Common myeloid progenitor, CD34-positive (primary cell): ENCODE results near the gene CCNK.

Experiments used
- CTCF ChIA-PET: fragments of 350-600 bp; sonication (Branson Sonifier 250); formaldehyde crosslinking; loops from one replicate; lab custom pipeline; 2021; ENCODE audit warnings: antibody characterized with exemption; lab: Charles Lee
- POLR2A ChIA-PET: fragments of 350-600 bp; sonication (Branson Sonifier 250); formaldehyde crosslinking; loops from one replicate; lab custom pipeline; 2021; ENCODE audit warnings: antibody characterized with exemption; lab: Charles Lee
- DNase-seq, 3 donors: peaks; one replicate each; pipeline versions ENCODE4 v3.0.0 to v3.0.0-alpha.2; 2013
- H3K27ac ChIP-seq, 2 experiments: 1 replicate in 1 of 2; 2 replicates in 1 of 2; pipeline ENCODE4 v1.7.0; 2013; ENCODE audit warnings: inconsistent platforms in 2 of 2, low read length in 2 of 2, mild to moderate bottlenecking in 2 of 2, low read depth in 1 of 2, moderate library complexity in 1 of 2; ENCODE audit not compliant: severe bottlenecking in 2 of 2, insufficient read depth in 1 of 2, poor library complexity in 1 of 2
- H3K27me3 ChIP-seq, 5 experiments: replicated peaks in 2 of 5; 1 replicate in 3 of 5; 2 replicates in 2 of 5; pipeline versions ENCODE4 v1.6.1 to v1.7.0; 2013; ENCODE audit warnings: low read length in 4 of 5, mild to moderate bottlenecking in 2 of 5, moderate library complexity in 2 of 5, inconsistent platforms in 1 of 5; ENCODE audit not compliant: insufficient read depth in 5 of 5, control insufficient read depth in 4 of 5
- H3K36me3 ChIP-seq, 4 experiments: 1 replicate in 2 of 4; 2 replicates in 2 of 4; pipeline versions ENCODE4 v1.6.1 to v1.7.0; 2013; ENCODE audit warnings: low read length in 3 of 4, control low read depth in 1 of 4, mild to moderate bottlenecking in 1 of 4; ENCODE audit not compliant: control insufficient read depth in 4 of 4, insufficient read depth in 4 of 4
- H3K4me1 ChIP-seq, 4 experiments: 1 replicate in 3 of 4; 2 replicates in 1 of 4; pipeline versions ENCODE4 v1.6.1 to v1.7.1; 2013; ENCODE audit warnings: low read length in 3 of 4, mild to moderate bottlenecking in 3 of 4, control low read depth in 1 of 4, inconsistent platforms in 1 of 4, moderate library complexity in 1 of 4; ENCODE audit not compliant: control insufficient read depth in 4 of 4, insufficient read depth in 4 of 4; ENCODE audit errors: control extremely low read depth in 1 of 4
- H3K4me3 ChIP-seq, 7 experiments: 1 replicate in 4 of 7; 2 replicates in 3 of 7; pipeline versions ENCODE4 v1.5.1 to v1.7.0; 2013; ENCODE audit warnings: mild to moderate bottlenecking in 7 of 7, low read length in 6 of 7, moderate library complexity in 6 of 7, inconsistent platforms in 2 of 7, low read depth in 2 of 7, control low read depth in 1 of 7; ENCODE audit not compliant: insufficient read depth in 4 of 7, control insufficient read depth in 1 of 7; ENCODE audit errors: extremely low read depth in 1 of 7
- H3K9me3 ChIP-seq, 5 experiments: 1 replicate in 4 of 5; 2 replicates in 1 of 5; pipeline versions ENCODE4 v1.6.1 to v1.7.1; 2013; ENCODE audit warnings: low read length in 4 of 5, mild to moderate bottlenecking in 2 of 5, inconsistent platforms in 1 of 5, low read depth in 1 of 5, moderate library complexity in 1 of 5; ENCODE audit not compliant: control insufficient read depth in 4 of 5, insufficient read depth in 2 of 5; ENCODE audit errors: control extremely low read depth in 1 of 5
- WGBS: methylation state at CpG from one replicate; pipeline ENCODE4 v1.1.5; 2013; ENCODE audit not compliant: insufficient coverage; 5-methylcytosine and 5-hydroxymethylcytosine counted together

CCNK gene

DNA sequence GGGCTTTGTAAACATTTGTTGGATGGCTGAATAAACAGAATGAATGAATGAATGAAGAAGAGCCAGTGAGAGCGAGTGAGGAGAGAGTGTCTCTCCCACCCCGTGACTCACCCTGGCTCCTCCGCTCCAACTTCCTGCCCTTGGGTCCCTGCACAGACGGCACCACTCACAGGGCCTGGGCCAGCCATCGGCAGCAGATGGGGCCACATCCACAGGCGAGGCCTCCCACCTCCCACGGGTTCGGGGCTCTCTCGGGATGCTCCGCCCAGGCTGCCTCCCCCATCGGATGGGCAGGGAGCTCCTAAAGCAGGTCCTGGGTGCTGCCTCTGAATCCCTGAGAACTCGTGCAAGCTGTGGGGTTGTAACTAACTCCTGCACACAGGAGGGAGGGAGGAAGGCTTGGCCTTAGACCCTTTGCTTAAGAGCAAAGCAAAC lies 41.3 kb downstream of the CCNK start:
- Histone ChIP-seq H3K4me3 (no peak overlapping the region), H3K9me3 (no peaks in the 10 kb centered on the region), H3K27me3 (no peaks in the 10 kb centered on the region), H3K36me3 (no peaks in the 10 kb centered on the region), H3K4me1 (no peaks in the 10 kb centered on the region), H3K27ac (no peak overlapping the region)
- POLR2A ChIA-PET: no interaction called here
- CTCF ChIA-PET: interaction anchor here (1.5 kb wide), 1 partner anchor 106 kb away, joined by 8 read pairs; no protein-coding TSS in a partner anchor
- DNase-seq: no peak
- 83% methylated on average over 6 of the region's 12 CpGs for WGBS

DNA sequence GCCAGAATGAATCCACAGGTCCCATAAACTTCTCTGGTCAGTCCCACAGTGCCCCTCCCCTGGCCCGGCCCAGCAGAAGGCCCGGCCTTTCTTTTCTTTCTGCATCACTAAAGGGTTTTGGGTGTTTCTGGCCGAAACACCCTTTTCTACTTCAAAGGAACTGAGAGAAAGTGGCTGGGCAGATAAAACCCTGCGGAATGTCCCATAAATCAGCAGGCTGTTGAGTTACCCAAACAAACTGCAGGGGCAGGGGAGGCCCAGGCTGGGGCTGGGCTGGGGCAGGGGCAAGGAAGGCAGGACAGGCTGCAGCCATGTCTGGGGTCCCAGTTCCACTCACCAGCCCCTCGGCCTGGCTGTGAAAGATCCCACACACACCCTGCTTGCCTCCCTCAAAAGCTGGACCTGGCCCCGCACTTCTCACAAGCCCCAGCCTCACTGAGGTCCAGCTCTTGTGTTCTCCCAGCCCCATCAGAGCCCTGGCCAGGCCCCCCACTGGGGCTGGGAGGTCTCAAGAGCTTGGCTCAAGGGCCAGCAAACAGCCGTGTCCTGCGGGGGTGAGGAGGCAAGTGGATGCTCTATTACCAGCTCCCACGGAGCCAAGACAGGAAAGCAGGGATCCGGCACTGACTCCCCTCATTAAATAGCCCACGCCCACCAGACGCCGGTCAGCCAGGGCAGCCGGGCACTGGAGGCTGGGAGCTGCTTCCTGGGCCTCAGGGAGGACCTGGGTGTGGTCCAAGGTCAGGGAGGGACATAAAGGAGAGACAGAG lies 41.9 kb downstream of the CCNK start:
- ChIA-PET CTCF (interaction anchor here (1.5 kb wide), 1 partner anchor 18 kb away, joined by 3 read pairs; no protein-coding TSS in a partner anchor), POLR2A (no interaction called here)
- no peak overlapping the region for H3K4me3 ChIP-seq
- H3K27me3 ChIP-seq: no peaks in the 10 kb centered on the region
- WGBS: 94% methylated on average over 7 of the region's 14 CpGs
- no peak overlapping the region for H3K27ac ChIP-seq
- H3K9me3 ChIP-seq: no peaks in the 10 kb centered on the region
- H3K36me3 ChIP-seq: no peaks in the 10 kb centered on the region
- DNase-seq: no peak
- no peaks in the 10 kb centered on the region for H3K4me1 ChIP-seq

GRCh38 chr14:99523704-99524055 lies 42.5 kb downstream of the CCNK start:
- DNase-seq: no peak
- Histone ChIP-seq H3K36me3 (no peaks in the 10 kb centered on the region), H3K9me3 (no peaks in the 10 kb centered on the region), H3K4me3 (no peak overlapping the region), H3K27ac (no peak overlapping the region), H3K27me3 (no peaks in the 10 kb centered on the region), H3K4me1 (no peaks in the 10 kb centered on the region)
- ChIA-PET POLR2A (no interaction called here), CTCF (interaction anchor here (1.5 kb wide), 1 partner anchor 17 kb away, joined by 3 read pairs; no protein-coding TSS in a partner anchor)
- 60% methylated on average over 1 of the region's 5 CpGs for WGBS

DNA sequence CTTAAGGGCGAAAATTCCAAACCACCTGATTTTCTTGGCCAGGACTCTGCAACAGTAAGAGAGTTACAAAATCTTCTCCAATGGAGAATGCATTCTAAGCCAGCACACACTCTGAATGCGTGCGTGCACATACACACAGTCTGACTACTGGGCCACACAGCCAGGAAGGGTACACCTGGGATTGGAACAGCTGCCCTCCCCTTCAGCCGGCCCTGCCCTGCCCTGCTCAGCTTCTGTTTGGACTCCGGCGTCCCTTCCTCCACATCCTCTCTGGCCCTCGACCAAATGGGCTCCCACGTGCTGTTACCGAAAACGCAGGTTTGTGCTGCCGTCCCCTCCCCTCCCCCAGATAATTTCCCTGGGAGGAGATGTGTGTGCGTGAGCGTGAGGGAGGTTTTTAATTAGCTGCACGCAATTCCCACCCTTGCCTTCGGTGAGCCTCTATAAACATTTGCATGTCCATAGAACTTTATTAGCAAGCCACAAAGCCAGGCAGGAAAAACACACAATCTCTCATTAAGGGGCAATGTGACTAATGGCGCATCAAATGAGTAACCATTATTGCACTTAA lies 43.0 kb downstream of the CCNK start:
- no peak overlapping the region for H3K4me3 ChIP-seq
- ChIA-PET CTCF (interaction anchor here (1.4 to 1.5 kb wide), 3 partner anchors 10 to 103 kb away, joined by 3 to 5 read pairs (median 4); no protein-coding TSS in a partner anchor), POLR2A (no interaction called here)
- H3K27ac ChIP-seq: no peak overlapping the region
- H3K4me1 ChIP-seq: no peaks in the 10 kb centered on the region
- WGBS: 97% methylated on average over 11 of the region's 16 CpGs
- no peaks in the 10 kb centered on the region for H3K27me3 ChIP-seq
- no peaks in the 10 kb centered on the region for H3K9me3 ChIP-seq
- H3K36me3 ChIP-seq: no peaks in the 10 kb centered on the region
- DNase-seq: no peak

DNA sequence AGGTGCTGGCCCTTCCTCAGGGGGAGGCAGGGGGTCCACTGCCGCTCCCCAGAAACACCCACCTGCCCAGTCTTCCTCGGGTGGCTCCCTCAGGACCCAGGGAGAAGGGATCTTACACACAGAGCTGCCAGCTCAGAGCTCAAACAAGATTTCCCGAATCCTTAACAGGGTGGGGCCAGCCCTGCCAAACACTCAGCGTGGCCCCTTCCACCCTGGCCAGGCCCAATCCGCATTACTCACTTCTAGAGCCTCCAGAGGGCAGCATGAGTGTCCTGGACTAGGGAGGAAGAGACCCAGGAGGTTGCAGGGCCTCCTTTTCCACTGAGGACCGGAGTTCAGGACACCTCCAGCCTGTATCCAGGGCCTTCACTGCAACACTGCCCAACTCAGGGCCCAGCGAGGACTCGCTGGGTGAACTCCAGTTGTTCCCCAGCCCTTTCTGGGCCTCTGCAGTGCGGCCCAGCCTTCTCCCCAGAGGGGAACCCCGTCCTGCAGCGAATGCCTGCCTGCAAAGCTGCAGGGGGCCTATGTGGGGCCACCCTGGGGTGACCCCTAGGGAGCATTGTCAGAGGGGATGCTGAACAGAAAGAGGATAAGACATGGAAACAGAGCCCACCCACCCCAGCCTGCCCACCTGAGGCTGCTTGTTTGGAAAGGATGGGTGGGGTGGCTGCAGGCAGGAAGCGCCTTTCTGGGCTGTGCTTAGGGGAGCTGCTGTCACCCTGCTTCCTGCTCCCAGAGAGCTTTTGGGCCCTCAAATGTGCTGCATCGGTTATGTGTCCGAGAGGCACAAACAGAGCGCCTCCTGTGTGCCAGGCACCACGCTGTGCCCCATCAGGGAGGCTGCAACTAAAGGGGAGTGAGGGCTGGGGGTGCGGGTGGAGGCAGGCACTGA lies 43.8 kb downstream of the CCNK start:
- POLR2A ChIA-PET: interaction anchor here (1.0 kb wide), 1 partner anchor 9 kb away, joined by 7 read pairs; no protein-coding TSS in a partner anchor
- Histone ChIP-seq H3K4me1 (no peaks in the 10 kb centered on the region), H3K36me3 (no peaks in the 10 kb centered on the region), H3K9me3 (no peaks in the 10 kb centered on the region), H3K27ac (no peak overlapping the region), H3K27me3 (no peaks in the 10 kb centered on the region), H3K4me3 (no peak overlapping the region)
- no peak for DNase-seq
- CTCF ChIA-PET: interaction anchor here (1.4 to 1.5 kb wide), 3 partner anchors 9 to 102 kb away, joined by 3 to 5 read pairs (median 4); no protein-coding TSS in a partner anchor
- 90% methylated on average over 16 of the region's 17 CpGs for WGBS

DNA sequence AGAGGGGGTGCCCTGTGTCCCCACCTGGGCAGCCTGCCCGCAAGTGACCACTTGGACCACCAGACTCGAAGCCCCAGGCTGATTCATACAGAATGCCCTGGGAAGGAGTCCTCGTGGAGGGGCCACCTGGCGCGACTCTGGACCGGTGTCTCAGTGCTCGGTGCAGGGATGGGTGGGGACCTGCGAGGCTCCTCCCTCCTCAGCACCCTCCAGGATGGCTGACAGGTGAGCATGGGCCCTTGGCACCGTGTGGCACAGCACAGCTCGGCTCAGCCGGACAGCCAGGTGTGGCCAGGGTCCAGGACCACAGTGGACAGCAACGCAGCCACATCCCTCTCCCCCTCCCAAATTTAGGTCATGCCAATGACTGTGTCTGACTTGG lies 44.5 kb downstream of the CCNK start:
- WGBS: 97% methylated on average over 12 of the region's 12 CpGs
- Histone ChIP-seq H3K9me3 (no peaks in the 10 kb centered on the region), H3K4me1 (no peaks in the 10 kb centered on the region), H3K36me3 (no peaks in the 10 kb centered on the region), H3K27me3 (no peaks in the 10 kb centered on the region), H3K27ac (no peak overlapping the region), H3K4me3 (no peak overlapping the region)
- CTCF ChIA-PET: interaction anchor here (1.5 kb wide), 1 partner anchor 101 kb away, joined by 4 read pairs; no protein-coding TSS in a partner anchor
- POLR2A ChIA-PET: interaction anchor here (1.0 kb wide), 1 partner anchor 8 kb away, joined by 7 read pairs; no protein-coding TSS in a partner anchor
- no peak for DNase-seq
